ENCODE data around the gene ANKRD40CL. TPM values are rescaled to one million over a fixed set of nuclear protein-coding genes. Genes with fewer than 3 reads are reported as not detected.

Gene ANKRD40CL
- total RNA-seq, 1 experiment from 2014 or later = not detected

DNA sequence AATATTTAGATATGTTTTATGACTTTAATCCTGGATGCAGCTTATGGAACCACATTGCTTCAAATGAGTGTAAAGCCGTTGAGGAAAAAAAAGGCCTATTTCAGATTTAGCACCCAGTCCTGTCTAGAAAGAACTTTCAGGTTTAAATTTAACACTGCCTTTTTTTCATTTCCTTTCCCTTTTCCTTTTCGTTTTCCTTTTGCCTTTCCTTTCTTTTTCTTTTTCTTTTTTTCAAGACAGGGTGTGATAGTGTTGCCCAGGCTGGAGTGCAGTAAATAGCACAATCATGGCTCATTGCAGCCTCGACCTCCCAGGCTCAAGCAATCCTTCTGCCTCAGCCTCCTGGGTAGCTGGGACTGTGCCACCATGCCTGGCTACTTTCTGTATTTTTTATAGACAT lies 32.0 kb downstream of the ANKRD40CL start:
- no peaks in the 10 kb centered on the region for H3K9me3 Mint-ChIP-seq
- H3K4me1 Mint-ChIP-seq = peaks cover 3% of the 10 kb centered on the region
- TF ChIP-seq, protein P1, sequence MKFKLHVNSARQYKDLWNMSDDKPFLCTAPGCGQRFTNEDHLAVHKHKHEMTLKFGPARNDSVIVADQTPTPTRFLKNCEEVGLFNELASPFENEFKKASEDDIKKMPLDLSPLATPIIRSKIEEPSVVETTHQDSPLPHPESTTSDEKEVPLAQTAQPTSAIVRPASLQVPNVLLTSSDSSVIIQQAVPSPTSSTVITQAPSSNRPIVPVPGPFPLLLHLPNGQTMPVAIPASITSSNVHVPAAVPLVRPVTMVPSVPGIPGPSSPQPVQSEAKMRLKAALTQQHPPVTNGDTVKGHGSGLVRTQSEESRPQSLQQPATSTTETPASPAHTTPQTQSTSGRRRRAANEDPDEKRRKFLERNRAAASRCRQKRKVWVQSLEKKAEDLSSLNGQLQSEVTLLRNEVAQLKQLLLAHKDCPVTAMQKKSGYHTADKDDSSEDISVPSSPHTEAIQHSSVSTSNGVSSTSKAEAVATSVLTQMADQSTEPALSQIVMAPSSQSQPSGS (CRISPR knock-in tag; IDR thresholded peaks at IDR 0.05; ENCODE audit: borderline replicate concordance, low read depth) = no peak
- TF ChIP-seq NFE2L1 (CRISPR knock-in tag; IDR thresholded peaks at IDR 0.05) (no peak), USF1 (CRISPR knock-in tag; IDR thresholded peaks at IDR 0.05) (no peak), NR1H2 (CRISPR knock-in tag; IDR thresholded peaks at IDR 0.05) (no peak), CREB1 (CRISPR knock-in tag; IDR thresholded peaks at IDR 0.05) (no peak), SP1 (CRISPR knock-in tag; conservative IDR thresholded peaks at IDR 0.05) (no peak), NR2C2 (CRISPR knock-in tag; IDR thresholded peaks at IDR 0.05) (no peak), NFATC4 (CRISPR knock-in tag; IDR thresholded peaks at IDR 0.05) (no peak), ETV6 (CRISPR knock-in tag; IDR thresholded peaks at IDR 0.05) (no peak), E2F1 (CRISPR knock-in tag; IDR thresholded peaks at IDR 0.05) (no peak), MLX (CRISPR knock-in tag; IDR thresholded peaks at IDR 0.05) (no peak), ZNF396 (CRISPR knock-in tag; IDR thresholded peaks at IDR 0.05; ENCODE audit: borderline replicate concordance) (no peak), ZNF219 (CRISPR knock-in tag; IDR thresholded peaks at IDR 0.05; ENCODE audit: borderline replicate concordance) (no peak)
- TF ChIP-seq, protein P2, sequence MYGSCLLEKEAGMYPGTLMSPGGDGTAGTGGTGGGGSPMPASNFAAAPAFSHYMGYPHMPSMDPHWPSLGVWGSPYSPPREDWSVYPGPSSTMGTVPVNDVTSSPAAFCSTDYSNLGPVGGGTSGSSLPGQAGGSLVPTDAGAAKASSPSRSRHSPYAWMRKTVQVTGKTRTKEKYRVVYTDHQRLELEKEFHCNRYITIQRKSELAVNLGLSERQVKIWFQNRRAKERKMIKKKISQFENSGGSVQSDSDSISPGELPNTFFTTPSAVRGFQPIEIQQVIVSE (CRISPR knock-in tag; IDR thresholded peaks at IDR 0.05; ENCODE audit: borderline replicate concordance) = no peak
- TF ChIP-seq, protein P3, sequence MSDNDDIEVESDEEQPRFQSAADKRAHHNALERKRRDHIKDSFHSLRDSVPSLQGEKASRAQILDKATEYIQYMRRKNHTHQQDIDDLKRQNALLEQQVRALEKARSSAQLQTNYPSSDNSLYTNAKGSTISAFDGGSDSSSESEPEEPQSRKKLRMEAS (CRISPR knock-in tag; IDR thresholded peaks at IDR 0.05) = no peak
- DNase-seq (ENCODE audit: low spot score) (no peak), ATAC-seq (no peak)
- H3K36me3 Mint-ChIP-seq = peaks cover 33% of the 10 kb centered on the region
- POLR2A ChIA-PET = no interaction called here
- CTCF ChIA-PET = no interaction called here
- H3K27ac Mint-ChIP-seq = peak overlapping the region; percentile 90
- H3K4me3 Mint-ChIP-seq = no peak overlapping the region
- no peaks in the 10 kb centered on the region for H3K27me3 Mint-ChIP-seq (ENCODE audit: low read depth)

- H3K4me1 Mint-ChIP-seq = peaks cover 17% of the 10 kb centered on the region
- H3K9me3 Mint-ChIP-seq = no peaks in the 10 kb centered on the region
- ChIA-PET CTCF (interaction anchor here (0.5 to 1.5 kb wide), 2 partner anchors 51 kb away, joined by 3 to 4 read pairs; no protein-coding TSS in a partner anchor), POLR2A (interaction anchor here (0.7 kb wide), 1 partner anchor 389 kb away, joined by 3 read pairs; the partner anchor contains the start of gene SPAG9)
- no peak for DNase-seq (ENCODE audit: low spot score)
- peak overlapping the region; percentile 36 for H3K27ac Mint-ChIP-seq
- H3K4me3 Mint-ChIP-seq = no peak overlapping the region
- no peak for ATAC-seq
- H3K27me3 Mint-ChIP-seq (ENCODE audit: low read depth) = no peaks in the 10 kb centered on the region
- H3K36me3 Mint-ChIP-seq = 0 out of 2 replicates have a peak, but pooled peaks cover under 1% of the 10 kb centered on the region
- TF ChIP-seq, protein P4, sequence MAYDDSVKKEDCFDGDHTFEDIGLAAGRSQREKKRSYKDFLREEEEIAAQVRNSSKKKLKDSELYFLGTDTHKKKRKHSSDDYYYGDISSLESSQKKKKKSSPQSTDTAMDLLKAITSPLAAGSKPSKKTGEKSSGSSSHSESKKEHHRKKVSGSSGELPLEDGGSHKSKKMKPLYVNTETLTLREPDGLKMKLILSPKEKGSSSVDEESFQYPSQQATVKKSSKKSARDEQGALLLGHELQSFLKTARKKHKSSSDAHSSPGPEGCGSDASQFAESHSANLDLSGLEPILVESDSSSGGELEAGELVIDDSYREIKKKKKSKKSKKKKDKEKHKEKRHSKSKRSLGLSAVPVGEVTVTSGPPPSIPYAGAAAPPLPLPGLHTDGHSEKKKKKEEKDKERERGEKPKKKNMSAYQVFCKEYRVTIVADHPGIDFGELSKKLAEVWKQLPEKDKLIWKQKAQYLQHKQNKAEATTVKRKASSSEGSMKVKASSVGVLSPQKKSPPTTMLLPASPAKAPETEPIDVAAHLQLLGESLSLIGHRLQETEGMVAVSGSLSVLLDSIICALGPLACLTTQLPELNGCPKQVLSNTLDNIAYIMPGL (CRISPR knock-in tag; IDR thresholded peaks at IDR 0.05) = no peak
- TF ChIP-seq ZNF232 (CRISPR knock-in tag; IDR thresholded peaks at IDR 0.05) = no peak
- TF ChIP-seq, protein P5, sequence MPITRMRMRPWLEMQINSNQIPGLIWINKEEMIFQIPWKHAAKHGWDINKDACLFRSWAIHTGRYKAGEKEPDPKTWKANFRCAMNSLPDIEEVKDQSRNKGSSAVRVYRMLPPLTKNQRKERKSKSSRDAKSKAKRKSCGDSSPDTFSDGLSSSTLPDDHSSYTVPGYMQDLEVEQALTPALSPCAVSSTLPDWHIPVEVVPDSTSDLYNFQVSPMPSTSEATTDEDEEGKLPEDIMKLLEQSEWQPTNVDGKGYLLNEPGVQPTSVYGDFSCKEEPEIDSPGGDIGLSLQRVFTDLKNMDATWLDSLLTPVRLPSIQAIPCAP (CRISPR knock-in tag; IDR thresholded peaks at IDR 0.05) = no peak
- no peak for TF ChIP-seq SMAD4 (CRISPR knock-in tag; IDR thresholded peaks at IDR 0.05)
- TF ChIP-seq NR2C2 (CRISPR knock-in tag; IDR thresholded peaks at IDR 0.05) = no peak
- TF ChIP-seq ESRRA (CRISPR knock-in tag; IDR thresholded peaks at IDR 0.05; ENCODE audit: borderline replicate concordance) = no peak
- TF ChIP-seq CREB1 (CRISPR knock-in tag; IDR thresholded peaks at IDR 0.05) = no peak
- no peak for TF ChIP-seq NFE2L1 (CRISPR knock-in tag; IDR thresholded peaks at IDR 0.05)
- no peak for TF ChIP-seq GRHL2 (CRISPR knock-in tag; IDR thresholded peaks at IDR 0.05; ENCODE audit: insufficient replicate concordance, severe bottlenecking)
- TF ChIP-seq NR3C1 (CRISPR knock-in tag; conservative IDR thresholded peaks at IDR 0.05; ENCODE audit: low read depth) = no peak
- TF ChIP-seq ATF1 (CRISPR knock-in tag; IDR thresholded peaks at IDR 0.05) = no peak
- no peak for TF ChIP-seq ZNF425 (CRISPR knock-in tag; conservative IDR thresholded peaks at IDR 0.05)
Observed at GRCh38 chr17:50731575-50732460, 35.5 kb downstream of the ANKRD40CL start.
